AG09309 (cell line): ENCODE measurements around the gene CMIP.
"Not testable (repeated sequence)": the region's sequence is repeated elsewhere in the genome, so short reads cannot be mapped to it uniquely, and the experiment has no call there.

Experiments
- DNase-seq: peaks from one replicate; pipeline ENCODE4 v3.0.0-alpha.2; 2010; ENCODE audit warnings: low read depth
- H3K4me3 ChIP-seq: 2 replicates; pipeline ENCODE4 v1.5.1; 2011; ENCODE audit warnings: mild to moderate bottlenecking, low read depth, low read length, moderate library complexity; ENCODE audit not compliant: control insufficient read depth
- TF ChIP-seq, protein P1 (sequence below): IDR thresholded peaks from 2 replicates; pipeline ENCODE4 v1.5.1; 2011; ENCODE audit warnings: mild to moderate bottlenecking, low read depth, low read length, inconsistent platforms; ENCODE audit not compliant: insufficient read depth, control insufficient read depth; ENCODE audit errors: missing control alignments

The CMIP gene

DNA sequence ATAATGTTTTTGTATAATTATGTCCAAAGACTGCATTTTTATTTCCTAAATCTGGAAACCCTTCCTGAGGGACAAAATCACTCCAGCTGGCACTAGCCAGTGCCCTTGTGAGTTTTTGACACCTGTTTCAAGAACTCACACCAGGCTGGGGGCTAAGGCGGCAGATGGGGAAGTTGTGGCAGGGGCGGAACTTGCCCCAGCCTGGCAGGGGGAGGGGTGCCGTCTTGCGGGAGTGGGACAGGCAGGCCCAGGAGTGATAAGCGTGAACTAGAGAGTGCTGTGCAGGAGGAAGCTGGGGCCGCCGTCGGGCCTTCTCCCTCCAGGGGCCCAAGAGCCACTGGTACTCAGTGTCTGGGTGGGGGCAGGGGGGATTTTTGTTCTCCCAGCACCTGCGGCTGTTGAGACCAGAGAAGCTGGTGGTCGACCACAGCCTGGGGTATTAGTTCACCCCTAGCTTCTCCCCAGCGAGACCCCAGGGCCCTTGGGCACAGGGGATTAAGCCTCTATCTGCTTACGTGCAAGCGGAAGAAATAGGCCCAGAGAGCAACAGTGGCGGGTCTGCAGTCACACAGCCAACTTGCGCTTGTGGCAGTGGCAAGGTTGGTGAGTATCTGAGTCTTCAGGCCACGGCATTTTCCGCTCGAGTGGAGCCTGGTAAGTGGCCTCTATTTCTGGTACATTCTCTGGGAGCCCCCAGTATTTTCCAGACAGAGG, 294.3 kb downstream of the CMIP start:
- no peak for DNase-seq
- TF ChIP-seq, protein P1, sequence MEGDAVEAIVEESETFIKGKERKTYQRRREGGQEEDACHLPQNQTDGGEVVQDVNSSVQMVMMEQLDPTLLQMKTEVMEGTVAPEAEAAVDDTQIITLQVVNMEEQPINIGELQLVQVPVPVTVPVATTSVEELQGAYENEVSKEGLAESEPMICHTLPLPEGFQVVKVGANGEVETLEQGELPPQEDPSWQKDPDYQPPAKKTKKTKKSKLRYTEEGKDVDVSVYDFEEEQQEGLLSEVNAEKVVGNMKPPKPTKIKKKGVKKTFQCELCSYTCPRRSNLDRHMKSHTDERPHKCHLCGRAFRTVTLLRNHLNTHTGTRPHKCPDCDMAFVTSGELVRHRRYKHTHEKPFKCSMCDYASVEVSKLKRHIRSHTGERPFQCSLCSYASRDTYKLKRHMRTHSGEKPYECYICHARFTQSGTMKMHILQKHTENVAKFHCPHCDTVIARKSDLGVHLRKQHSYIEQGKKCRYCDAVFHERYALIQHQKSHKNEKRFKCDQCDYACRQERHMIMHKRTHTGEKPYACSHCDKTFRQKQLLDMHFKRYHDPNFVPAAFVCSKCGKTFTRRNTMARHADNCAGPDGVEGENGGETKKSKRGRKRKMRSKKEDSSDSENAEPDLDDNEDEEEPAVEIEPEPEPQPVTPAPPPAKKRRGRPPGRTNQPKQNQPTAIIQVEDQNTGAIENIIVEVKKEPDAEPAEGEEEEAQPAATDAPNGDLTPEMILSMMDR, result no peak
- no peak overlapping the region for H3K4me3 ChIP-seq

DNA sequence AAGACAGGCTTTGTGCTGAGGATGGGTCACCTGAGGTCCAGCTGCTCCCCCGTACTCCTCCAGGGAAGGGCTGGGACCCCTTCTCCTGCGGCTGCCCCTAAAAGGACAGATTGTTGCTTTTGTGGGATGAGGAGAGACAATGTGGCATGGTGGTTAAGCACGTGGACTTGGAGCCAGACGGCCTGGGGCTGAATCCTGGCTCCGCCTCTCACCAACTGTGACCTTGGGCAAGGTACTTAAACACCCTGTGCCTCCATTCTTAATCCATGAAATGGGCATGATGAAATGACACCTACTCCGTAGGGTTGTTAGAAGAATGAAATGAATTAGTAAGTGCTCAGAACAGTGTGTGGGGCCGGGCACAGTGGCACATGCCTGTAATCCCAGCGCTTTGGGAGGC, 294.9 kb downstream of the CMIP start:
- no peak for DNase-seq
- TF ChIP-seq, protein P1, result no peak
- no peak overlapping the region for H3K4me3 ChIP-seq

DNA sequence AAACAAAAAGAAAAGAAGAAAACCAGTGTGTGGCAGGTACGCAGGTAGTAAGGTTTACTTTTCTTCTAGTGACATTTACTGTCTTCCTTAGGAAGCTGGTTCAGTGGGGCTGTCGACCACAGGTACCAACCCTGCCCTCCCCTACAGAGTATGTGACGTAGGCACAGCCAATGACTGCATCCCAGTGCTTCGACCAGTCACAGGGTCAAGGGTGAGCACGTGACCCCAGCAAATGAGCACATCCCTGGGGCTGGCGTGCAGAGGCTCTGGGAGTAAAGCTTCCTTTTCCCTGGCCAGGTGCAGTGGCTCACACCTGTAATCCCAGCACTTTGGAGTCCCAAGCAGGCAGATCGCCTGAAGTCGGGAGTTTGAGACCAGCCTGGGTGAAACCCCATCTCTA, 295.6 kb downstream of the CMIP start:
- DNase-seq, result no peak
- TF ChIP-seq, protein P1, result no peak
- no peak overlapping the region for H3K4me3 ChIP-seq

DNA sequence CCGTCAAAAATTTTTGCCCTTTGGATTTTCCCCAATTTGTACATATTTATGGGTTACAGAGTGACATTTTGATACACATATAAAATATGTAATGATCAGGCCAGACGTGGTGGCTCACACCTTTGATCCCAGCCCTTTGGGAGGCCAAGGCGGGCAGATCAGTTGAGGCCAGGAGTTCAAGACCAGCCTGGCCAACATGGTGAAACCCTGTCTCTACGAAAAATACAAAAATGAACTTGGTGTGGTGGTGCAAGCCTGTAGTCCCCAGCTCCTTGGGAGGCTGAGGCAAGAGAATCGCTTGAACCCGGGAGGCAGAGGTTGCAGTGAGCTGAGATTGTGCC, 296.8 kb downstream of the CMIP start:
- H3K4me3 ChIP-seq, DNase-seq: not testable (repeated sequence)

DNA sequence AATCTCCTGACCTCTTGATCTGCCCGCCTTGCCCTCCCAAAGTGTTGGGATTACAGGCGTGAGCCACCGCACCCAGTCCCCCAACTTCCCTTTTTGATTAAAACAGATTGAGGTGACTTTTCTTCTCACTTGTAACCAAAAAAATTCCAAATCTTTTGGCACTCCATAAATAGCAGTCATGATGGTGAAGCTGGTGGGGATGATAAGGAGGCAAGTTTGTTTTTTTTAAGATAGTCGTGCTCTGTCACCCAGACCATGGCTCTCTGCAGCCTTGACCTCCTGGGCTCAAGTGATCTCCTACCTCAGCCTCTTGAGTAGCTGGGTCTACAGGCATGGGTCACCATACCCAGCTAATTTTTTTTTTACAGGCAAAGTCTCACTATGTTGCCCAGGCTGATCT, 299.8 kb downstream of the CMIP start:
- DNase-seq, result no peak
- H3K4me3 ChIP-seq, result no peak overlapping the region
- TF ChIP-seq, protein P1, result no peak

DNA sequence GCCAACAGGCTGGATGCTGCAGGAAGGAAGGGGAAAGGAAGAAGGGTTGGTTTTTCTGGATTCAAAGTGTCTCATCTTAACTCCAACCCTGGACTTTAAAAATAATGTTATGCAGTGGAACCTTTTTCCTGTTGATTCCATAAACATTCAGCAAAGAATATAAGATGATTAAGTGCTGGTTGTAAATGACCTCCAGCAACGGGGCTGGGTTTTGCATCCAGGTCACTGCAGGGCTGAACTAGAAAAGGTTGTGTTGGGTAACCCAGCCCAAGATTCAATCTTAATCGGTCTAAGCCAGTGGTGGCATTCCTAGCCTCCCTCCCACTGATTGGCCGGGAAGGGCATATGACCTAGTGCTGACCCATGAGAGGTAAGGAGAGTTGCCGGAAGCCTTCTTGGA, 300.3 kb downstream of the CMIP start:
- DNase-seq, result no peak
- no peak overlapping the region for H3K4me3 ChIP-seq
- TF ChIP-seq, protein P1, result no peak

DNA sequence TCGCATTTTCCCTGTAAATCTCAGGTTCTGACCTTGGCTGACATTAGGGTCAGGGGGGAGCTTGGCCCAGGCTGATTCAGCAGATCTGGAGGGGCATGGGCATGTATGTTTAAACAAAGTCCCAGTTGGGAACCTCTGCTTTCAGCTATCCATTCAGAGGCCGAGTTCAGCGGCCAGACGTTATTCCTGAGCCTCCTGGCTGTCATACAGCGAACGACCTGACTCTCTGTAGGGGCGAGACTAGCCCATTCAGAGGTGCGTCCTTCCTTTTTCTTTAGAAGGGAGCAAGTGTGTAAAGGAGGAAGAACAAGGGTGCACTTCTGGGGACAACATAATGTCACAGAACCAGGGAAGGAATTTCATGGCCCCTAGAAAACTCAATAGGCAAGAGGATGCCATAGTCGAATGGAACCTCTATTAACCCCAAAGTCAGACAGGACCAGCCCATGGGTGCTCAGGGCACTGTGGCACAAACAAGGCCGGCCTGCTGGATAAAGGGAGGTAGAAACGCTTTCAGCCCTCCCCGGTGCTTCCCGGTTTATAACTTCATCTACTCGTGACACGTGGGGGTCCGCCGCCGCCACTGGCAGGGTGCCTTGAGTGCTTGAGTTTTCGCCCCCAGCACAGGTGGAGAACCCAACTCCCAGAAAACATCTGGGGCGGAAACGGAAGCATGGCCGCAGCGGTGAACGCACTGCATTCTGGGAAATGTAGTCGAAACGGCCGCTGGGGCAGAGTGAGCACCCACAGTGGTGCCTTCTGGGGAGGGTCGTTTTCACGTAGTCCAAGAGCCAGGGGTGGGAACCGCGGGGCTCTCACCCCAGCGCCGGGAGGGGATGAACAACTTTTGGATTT, 301.3 kb downstream of the CMIP start:
- H3K4me3 ChIP-seq, result peak overlapping the region; percentile 22
- no peak for DNase-seq
- TF ChIP-seq, protein P1, result no peak
